PC-9 (cell line): ENCODE data around the gene SEBOX. TPM values are rescaled to one million over a fixed set of nuclear protein-coding genes. Genes with fewer than 3 reads are reported as not detected.
A peak's percentile ranks its signal among the peaks of the same experiment; 100 is the strongest.

ENCODE experiments used
- BruUV-seq: library from RNA; stranded (reverse); fragments of 400-500 nt; replicated peaks from 2 replicates; lab custom pipeline; 2021; lab: Mats Ljungman, UMichigan
- CTCF ChIA-PET: fragments of 300-600 bp; sonication (Branson Sonifier 250); formaldehyde crosslinking; loops from one replicate; lab custom pipeline; 2022; ENCODE audit warnings: antibody characterized with exemption; lab: Charles Lee
- POLR2A ChIA-PET: fragments of 300-600 bp; sonication (Branson Sonifier 250); formaldehyde crosslinking; loops from one replicate; lab custom pipeline; 2022; ENCODE audit warnings: antibody characterized with exemption; ENCODE audit not compliant: unreplicated experiment; lab: Charles Lee
- DNase-seq, 2 experiments: peaks; one replicate each; pipeline versions ENCODE4 v3.0.0 to v3.0.0-alpha.2; 2015 to 2022; ENCODE audit warnings: mixed read lengths in 1 of 2
- H2AFZ ChIP-seq: fragments of 200-600 bp; sonication (generic); 2 replicates; pipeline ENCODE4 v1.8.1; 2017; ENCODE audit warnings: antibody characterized with exemption
- H3F3A ChIP-seq: fragments of 200-600 bp; sonication (generic); 2 replicates; pipeline ENCODE4 v1.8.1; 2017; ENCODE audit warnings: antibody characterized with exemption, mild to moderate bottlenecking, low read depth; ENCODE audit not compliant: insufficient read depth
- H3K27ac ChIP-seq: fragments of 200-600 bp; sonication (generic); 2 replicates; pipeline ENCODE4 v1.6.1; 2016; ENCODE audit warnings: mixed run types
- H3K27me3 ChIP-seq: fragments of 200-600 bp; sonication (generic); 2 replicates; pipeline ENCODE4 v1.6.1; 2016; ENCODE audit warnings: low read depth, mixed run types; ENCODE audit not compliant: insufficient read depth
- H3K36me3 ChIP-seq: fragments of 200-600 bp; sonication (generic); 2 replicates; pipeline ENCODE4 v1.6.1; 2016; ENCODE audit warnings: low read depth, mixed run types
- H3K4me1 ChIP-seq: fragments of 200-600 bp; sonication (generic); replicated peaks from 2 replicates; pipeline ENCODE4 v1.6.1; 2016; ENCODE audit warnings: mixed run types; ENCODE audit not compliant: insufficient read depth
- H3K4me2 ChIP-seq: fragments of 200-600 bp; sonication (generic); 2 replicates; pipeline ENCODE4 v1.6.1; 2017; ENCODE audit warnings: mixed run types
- H3K4me3 ChIP-seq: fragments of 200-600 bp; sonication (generic); 2 replicates; pipeline ENCODE4 v1.6.1; 2016; ENCODE audit warnings: mixed run types
- H3K79me2 ChIP-seq: fragments of 200-600 bp; sonication (generic); 2 replicates; pipeline ENCODE4 v1.6.1; 2017; ENCODE audit warnings: low read depth, mixed run types
- H3K9me2 ChIP-seq: fragments of 200-600 bp; sonication (generic); 2 replicates; pipeline ENCODE4 v1.8.1; 2017; ENCODE audit warnings: mild to moderate bottlenecking; ENCODE audit not compliant: insufficient read depth
- H3K9me3 ChIP-seq: fragments of 200-600 bp; sonication (generic); 2 replicates; pipeline ENCODE4 v1.8.1; 2016; ENCODE audit warnings: low read depth; ENCODE audit not compliant: insufficient read depth
- H4K20me1 ChIP-seq: fragments of 200-600 bp; sonication (generic); 2 replicates; pipeline ENCODE4 v1.8.1; 2017; ENCODE audit not compliant: insufficient read depth
- EZH2 ChIP-seq: fragments of 200-600 bp; sonication (generic); IDR thresholded peaks from 2 replicates; pipeline ENCODE4 v1.8.0; 2017; ENCODE audit warnings: antibody characterized with exemption, low read depth
- intact Hi-C: fragments of 100-400 bp; cut with micrococcal nuclease; formaldehyde crosslinking; loops from one replicate; pipeline ENCODE4 v1.10.0; 2022; ENCODE audit not compliant: unreplicated experiment
- total RNA-seq: library from RNA; stranded (reverse); gene quantifications from 2 replicates; pipeline ENCODE4 v1.2.3, GENCODE V29; 2021
- TF ChIP-seq, protein P1 (sequence below): fragments of 200-600 bp; sonication (generic); conservative IDR thresholded peaks from 2 replicates; pipeline ENCODE4 v1.6.1; 2017; ENCODE audit warnings: mixed run types, antibody characterized with exemption, mild to moderate bottlenecking, moderate library complexity

The SEBOX gene
- total RNA-seq, 1 experiment from 2014 or later = not detected

DNA sequence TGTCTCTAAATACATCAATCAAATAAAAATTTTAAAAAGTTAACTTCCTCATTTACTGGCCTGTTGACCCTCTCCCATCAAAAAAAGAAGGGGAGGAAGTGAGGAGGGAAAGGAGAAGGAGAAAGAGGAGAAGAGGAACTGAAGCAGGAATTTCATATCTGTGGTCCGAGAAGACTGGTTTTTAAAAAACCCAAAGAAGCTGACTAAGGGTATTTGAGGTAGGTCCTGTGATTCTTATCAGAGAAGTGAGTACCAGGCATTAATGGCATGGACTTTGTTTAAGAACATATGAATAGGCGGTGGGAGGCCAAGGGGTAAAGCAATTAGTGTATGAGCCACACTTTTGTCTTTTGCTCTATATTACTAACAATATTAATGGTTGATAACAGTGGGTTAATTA is 39.0 kb upstream of the SEBOX start:
- Histone ChIP-seq H3K79me2 (peaks cover 10% of the 10 kb centered on the region; the same call in 1 of the 2 replicates), H3K36me3 (0 out of 2 replicates have a peak, but pooled peaks cover 12% of the 10 kb centered on the region), H3K4me2 (no peak overlapping the region), H4K20me1 (no peaks in the 10 kb centered on the region), H3K9me3 (no peaks in the 10 kb centered on the region), H2AFZ (no peak overlapping the region), H3K9me2 (no peaks in the 10 kb centered on the region), H3K4me3 (no peak overlapping the region), H3K27me3 (no peaks in the 10 kb centered on the region), H3K4me1 (peaks cover 11% of the 10 kb centered on the region), H3F3A (peaks cover 6% of the 10 kb centered on the region; the same call in 1 of the 2 replicates), H3K27ac (no peak overlapping the region)
- intact Hi-C loops = no loop called here
- BruUV-seq = no TSS peak
- POLR2A ChIA-PET = no interaction called here
- TF ChIP-seq EZH2 = no peak
- TF ChIP-seq, protein P1, sequence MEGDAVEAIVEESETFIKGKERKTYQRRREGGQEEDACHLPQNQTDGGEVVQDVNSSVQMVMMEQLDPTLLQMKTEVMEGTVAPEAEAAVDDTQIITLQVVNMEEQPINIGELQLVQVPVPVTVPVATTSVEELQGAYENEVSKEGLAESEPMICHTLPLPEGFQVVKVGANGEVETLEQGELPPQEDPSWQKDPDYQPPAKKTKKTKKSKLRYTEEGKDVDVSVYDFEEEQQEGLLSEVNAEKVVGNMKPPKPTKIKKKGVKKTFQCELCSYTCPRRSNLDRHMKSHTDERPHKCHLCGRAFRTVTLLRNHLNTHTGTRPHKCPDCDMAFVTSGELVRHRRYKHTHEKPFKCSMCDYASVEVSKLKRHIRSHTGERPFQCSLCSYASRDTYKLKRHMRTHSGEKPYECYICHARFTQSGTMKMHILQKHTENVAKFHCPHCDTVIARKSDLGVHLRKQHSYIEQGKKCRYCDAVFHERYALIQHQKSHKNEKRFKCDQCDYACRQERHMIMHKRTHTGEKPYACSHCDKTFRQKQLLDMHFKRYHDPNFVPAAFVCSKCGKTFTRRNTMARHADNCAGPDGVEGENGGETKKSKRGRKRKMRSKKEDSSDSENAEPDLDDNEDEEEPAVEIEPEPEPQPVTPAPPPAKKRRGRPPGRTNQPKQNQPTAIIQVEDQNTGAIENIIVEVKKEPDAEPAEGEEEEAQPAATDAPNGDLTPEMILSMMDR = no peak
- CTCF ChIA-PET = no interaction called here
- peak in 1 of 2 experiments; percentile 20 for DNase-seq

DNA sequence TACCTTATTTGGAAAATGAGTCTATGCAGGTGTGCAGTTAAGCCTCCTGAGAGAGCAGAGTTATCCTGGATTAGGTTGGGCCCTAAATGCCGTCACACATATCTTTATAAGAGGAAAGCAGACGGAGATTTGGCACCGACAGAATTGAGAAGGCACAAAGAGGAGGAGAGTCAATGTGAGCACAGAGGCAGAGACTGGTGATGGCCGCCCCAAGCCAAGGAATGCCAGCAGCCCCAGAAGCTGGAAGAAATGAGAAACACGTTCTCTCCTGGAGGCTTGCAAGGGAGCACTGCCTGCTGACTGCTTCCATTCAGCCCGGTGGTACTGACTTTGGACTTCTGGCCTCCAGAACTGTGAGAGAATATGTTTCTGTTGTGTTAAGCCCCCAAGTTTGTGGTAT is 37.8 kb upstream of the SEBOX start:
- Histone ChIP-seq H3K9me2 (no peaks in the 10 kb centered on the region), H3K36me3 (0 out of 2 replicates have a peak, but pooled peaks cover 12% of the 10 kb centered on the region), H3K4me1 (peaks cover 11% of the 10 kb centered on the region), H3K4me3 (no peak overlapping the region), H2AFZ (no peak overlapping the region), H3K79me2 (peaks cover 10% of the 10 kb centered on the region; the same call in 1 of the 2 replicates), H3K4me2 (no peak overlapping the region), H3F3A (peaks cover 6% of the 10 kb centered on the region; the same call in 1 of the 2 replicates), H3K27ac (no peak overlapping the region), H3K9me3 (no peaks in the 10 kb centered on the region), H4K20me1 (no peaks in the 10 kb centered on the region), H3K27me3 (no peaks in the 10 kb centered on the region)
- TF ChIP-seq, protein P1 = no peak
- no peak for TF ChIP-seq EZH2
- DNase-seq = no peak
- BruUV-seq = no TSS peak
- intact Hi-C loops = no loop called here
- POLR2A ChIA-PET = no interaction called here
- CTCF ChIA-PET = no interaction called here

DNA sequence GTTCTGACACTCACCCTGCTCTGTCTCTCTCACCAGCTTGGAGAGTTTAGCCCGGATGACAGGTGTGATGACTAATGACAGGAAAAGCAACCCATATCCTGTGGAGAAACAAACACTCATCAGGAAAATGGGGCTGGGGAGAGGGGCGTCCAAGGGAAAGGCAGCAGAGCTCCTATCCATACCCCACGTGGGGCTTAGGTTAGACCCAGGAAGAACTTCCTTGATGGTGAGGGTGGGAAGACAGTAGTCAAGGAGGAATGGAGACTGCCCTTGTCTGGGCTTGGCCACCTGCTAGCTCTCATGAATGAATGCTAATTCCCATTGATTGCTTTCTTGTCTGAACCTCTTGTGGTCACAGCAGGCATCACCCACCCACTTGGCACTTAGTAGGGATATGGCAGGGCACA is 37.2 kb upstream of the SEBOX start:
- CTCF ChIA-PET = no interaction called here
- Histone ChIP-seq H3K36me3 (0 out of 2 replicates have a peak, but pooled peaks cover 12% of the 10 kb centered on the region), H3K27me3 (no peaks in the 10 kb centered on the region), H3K9me2 (no peaks in the 10 kb centered on the region), H3K79me2 (peaks cover 10% of the 10 kb centered on the region; the same call in 1 of the 2 replicates), H3K4me3 (no peak overlapping the region), H3F3A (peaks cover 7% of the 10 kb centered on the region; the same call in 1 of the 2 replicates), H3K9me3 (no peaks in the 10 kb centered on the region), H4K20me1 (no peaks in the 10 kb centered on the region), H3K4me1 (peaks cover 11% of the 10 kb centered on the region), H3K27ac (no peak overlapping the region), H2AFZ (no peak overlapping the region), H3K4me2 (no peak overlapping the region)
- POLR2A ChIA-PET = no interaction called here
- intact Hi-C loops = no loop called here
- TF ChIP-seq EZH2 = no peak
- TF ChIP-seq, protein P1 = no peak
- BruUV-seq = no TSS peak
- DNase-seq = peak in 1 of 2 experiments; percentile 10
